ENCODE results near the gene CLEC2D.

The CLEC2D gene

DNA sequence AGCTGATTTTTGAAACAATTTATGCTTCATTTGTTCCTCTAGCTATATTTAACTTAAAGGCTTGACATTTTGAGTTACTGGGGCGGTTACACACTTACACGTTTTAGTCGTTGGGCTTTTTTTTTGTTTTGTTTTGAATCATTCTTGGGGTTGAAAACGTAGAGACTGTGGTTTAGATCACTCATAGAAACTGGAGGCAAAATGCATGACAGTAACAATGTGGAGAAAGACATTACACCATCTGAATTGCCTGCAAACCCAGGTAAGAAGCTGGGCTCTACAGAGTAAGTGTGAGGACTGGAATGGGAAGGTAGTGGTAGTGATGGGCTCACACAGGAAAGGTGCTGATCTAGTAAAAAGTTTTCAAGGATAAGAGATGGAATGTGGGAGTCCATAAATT, at the start of gene CLEC2D:
TSS of gene CLEC2D (plus strand) at position 180 of the 400 bp plus-strand sequence. CDS start at position 202, 22 bp downstream.
- no peak within 1 kb of the TSS for H3K4me3 ChIP-seq (ENCODE audit: low read depth, low read length)
- DNase-seq (ENCODE audit: low read depth), result no peak
- TF ChIP-seq CTCF (IDR thresholded peaks at IDR 0.05; ENCODE audit: low read depth, low read length) (no peak), MAX (IDR thresholded peaks at IDR 0.05; ENCODE audit: low read depth, low read length) (no peak), MYC (IDR thresholded peaks at IDR 0.05; ENCODE audit: low read depth, low read length) (no peak), POLR2A (IDR thresholded peaks at IDR 0.05; ENCODE audit: extremely low read depth, insufficient read length) (no peak)

GRCh38 chr12:9625019-9625418, 44.5 kb upstream of the CLEC2D start:
- TF ChIP-seq MAX (IDR thresholded peaks at IDR 0.05; ENCODE audit: low read depth, low read length) (no peak), POLR2A (IDR thresholded peaks at IDR 0.05; ENCODE audit: extremely low read depth, insufficient read length) (no peak), CTCF (IDR thresholded peaks at IDR 0.05; ENCODE audit: low read depth, low read length) (no peak), MYC (IDR thresholded peaks at IDR 0.05; ENCODE audit: low read depth, low read length) (no peak)
- H3K4me3 ChIP-seq (ENCODE audit: low read depth, low read length), result no peak overlapping the region
- no peak for DNase-seq (ENCODE audit: low read depth)

DNA sequence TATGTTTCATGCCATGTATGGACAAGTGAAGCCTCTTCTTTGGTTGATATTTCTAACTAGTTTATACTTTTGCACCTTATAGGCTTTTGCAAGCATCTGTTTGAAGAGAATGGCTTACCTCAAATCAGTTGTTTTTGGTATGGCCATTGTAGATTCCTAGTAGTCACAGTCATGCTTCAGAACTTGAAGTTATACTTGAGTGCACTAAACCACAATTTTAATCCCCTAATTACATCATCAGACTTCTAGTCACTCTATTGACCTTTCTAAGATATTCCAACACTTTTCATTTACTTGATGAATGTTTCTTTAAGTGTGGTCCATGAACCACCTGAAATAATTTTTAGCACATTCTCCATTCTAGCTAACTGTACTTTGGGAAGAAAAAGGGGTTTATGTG, 43.2 kb upstream of the CLEC2D start:
- TF ChIP-seq POLR2A (IDR thresholded peaks at IDR 0.05; ENCODE audit: extremely low read depth, insufficient read length) (no peak), MAX (IDR thresholded peaks at IDR 0.05; ENCODE audit: low read depth, low read length) (no peak), MYC (IDR thresholded peaks at IDR 0.05; ENCODE audit: low read depth, low read length) (no peak), CTCF (IDR thresholded peaks at IDR 0.05; ENCODE audit: low read depth, low read length) (no peak)
- DNase-seq (ENCODE audit: low read depth), result no peak
- no peak overlapping the region for H3K4me3 ChIP-seq (ENCODE audit: low read depth, low read length)

DNA sequence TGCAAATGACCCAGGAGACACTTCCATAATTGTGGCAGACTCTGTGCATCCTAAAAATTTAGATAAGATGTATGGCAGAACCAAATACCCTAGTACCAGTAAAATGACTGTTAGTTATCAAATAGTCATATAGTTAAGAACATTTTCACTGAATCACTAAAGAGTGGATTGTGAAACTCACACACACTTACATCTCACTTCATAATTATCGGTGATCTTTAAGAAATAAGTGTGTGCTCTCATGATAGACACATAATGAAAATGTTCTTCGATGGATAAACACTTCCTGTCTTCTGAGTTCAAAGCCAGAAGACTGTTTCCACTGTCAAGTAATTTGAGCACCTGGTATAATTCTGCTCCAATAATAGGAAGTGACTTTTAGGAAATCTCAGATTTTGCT, 42.7 kb upstream of the CLEC2D start:
- TF ChIP-seq CTCF (IDR thresholded peaks at IDR 0.05; ENCODE audit: low read depth, low read length) (no peak), POLR2A (IDR thresholded peaks at IDR 0.05; ENCODE audit: extremely low read depth, insufficient read length) (no peak), MYC (IDR thresholded peaks at IDR 0.05; ENCODE audit: low read depth, low read length) (no peak), MAX (IDR thresholded peaks at IDR 0.05; ENCODE audit: low read depth, low read length) (no peak)
- DNase-seq (ENCODE audit: low read depth), result no peak
- H3K4me3 ChIP-seq (ENCODE audit: low read depth, low read length), result no peak overlapping the region

GRCh38 chr12:9632766-9633165, 36.7 kb upstream of the CLEC2D start:
- no peak for DNase-seq (ENCODE audit: low read depth)
- TF ChIP-seq CTCF (IDR thresholded peaks at IDR 0.05; ENCODE audit: low read depth, low read length) (no peak), MAX (IDR thresholded peaks at IDR 0.05; ENCODE audit: low read depth, low read length) (no peak), MYC (IDR thresholded peaks at IDR 0.05; ENCODE audit: low read depth, low read length) (no peak), POLR2A (IDR thresholded peaks at IDR 0.05; ENCODE audit: extremely low read depth, insufficient read length) (no peak)
- H3K4me3 ChIP-seq (ENCODE audit: low read depth, low read length), result no peak overlapping the region

Data from NB4 (cell line).